Measurements from ENCODE around the gene ATAT1.
A peak's percentile ranks its signal among the peaks of the same experiment; 100 is the strongest.

Gene ATAT1

GRCh38 chr6:30686908-30687658 lies 60.4 kb downstream of the ATAT1 start:
- H3K4me3 ChIP-seq (ENCODE audit: low read depth, low read length) = peak overlapping the region; percentile 78
- TF ChIP-seq POLR2A (IDR thresholded peaks at IDR 0.05; ENCODE audit: extremely low read depth, insufficient read length) = no peak
- peak; percentile 50 for TF ChIP-seq MYC (IDR thresholded peaks at IDR 0.05; ENCODE audit: low read depth, low read length)
- TF ChIP-seq CTCF (IDR thresholded peaks at IDR 0.05; ENCODE audit: low read depth, low read length) = no peak
- peak; percentile 64 for TF ChIP-seq MAX (IDR thresholded peaks at IDR 0.05; ENCODE audit: low read depth, low read length)
- peak; percentile 99 for DNase-seq (ENCODE audit: low read depth)

GRCh38 chr6:30687659-30688431 lies 61.2 kb downstream of the ATAT1 start:
- peak overlapping the region; percentile 78 for H3K4me3 ChIP-seq (ENCODE audit: low read depth, low read length)
- no peak for TF ChIP-seq MAX (IDR thresholded peaks at IDR 0.05; ENCODE audit: low read depth, low read length)
- TF ChIP-seq MYC (IDR thresholded peaks at IDR 0.05; ENCODE audit: low read depth, low read length) = no peak
- TF ChIP-seq CTCF (IDR thresholded peaks at IDR 0.05; ENCODE audit: low read depth, low read length) = no peak
- TF ChIP-seq POLR2A (IDR thresholded peaks at IDR 0.05; ENCODE audit: extremely low read depth, insufficient read length) = no peak
- DNase-seq (ENCODE audit: low read depth) = peak; percentile 28

- peak overlapping the region; percentile 78 for H3K4me3 ChIP-seq (ENCODE audit: low read depth, low read length)
- no peak for DNase-seq (ENCODE audit: low read depth)
These were observed 61.9 kb downstream of the ATAT1 start for GRCh38 chr6:30688569-30688968.

GRCh38 chr6:30689022-30689865 lies 62.6 kb downstream of the ATAT1 start:
- DNase-seq (ENCODE audit: low read depth) = no peak
- peak overlapping the region; percentile 78 for H3K4me3 ChIP-seq (ENCODE audit: low read depth, low read length)
- TF ChIP-seq MAX (IDR thresholded peaks at IDR 0.05; ENCODE audit: low read depth, low read length) (no peak), CTCF (IDR thresholded peaks at IDR 0.05; ENCODE audit: low read depth, low read length) (no peak), MYC (IDR thresholded peaks at IDR 0.05; ENCODE audit: low read depth, low read length) (no peak), POLR2A (IDR thresholded peaks at IDR 0.05; ENCODE audit: extremely low read depth, insufficient read length) (no peak)

More at GRCh38 chr6:30688569-30688968, 61.9 kb downstream of the ATAT1 start:
- TF ChIP-seq CTCF (IDR thresholded peaks at IDR 0.05; ENCODE audit: low read depth, low read length) = no peak
- TF ChIP-seq MAX (IDR thresholded peaks at IDR 0.05; ENCODE audit: low read depth, low read length) = no peak
- no peak for TF ChIP-seq POLR2A (IDR thresholded peaks at IDR 0.05; ENCODE audit: extremely low read depth, insufficient read length)
- TF ChIP-seq MYC (IDR thresholded peaks at IDR 0.05; ENCODE audit: low read depth, low read length) = no peak

GRCh38 chr6:30689985-30690384 lies 63.3 kb downstream of the ATAT1 start:
- DNase-seq (ENCODE audit: low read depth) = no peak

More at GRCh38 chr6:30689985-30690384, 63.3 kb downstream of the ATAT1 start:
- TF ChIP-seq CTCF (IDR thresholded peaks at IDR 0.05; ENCODE audit: low read depth, low read length) = no peak
- no peak for TF ChIP-seq POLR2A (IDR thresholded peaks at IDR 0.05; ENCODE audit: extremely low read depth, insufficient read length)
- TF ChIP-seq MAX (IDR thresholded peaks at IDR 0.05; ENCODE audit: low read depth, low read length) = no peak
- no peak for TF ChIP-seq MYC (IDR thresholded peaks at IDR 0.05; ENCODE audit: low read depth, low read length)
- H3K4me3 ChIP-seq (ENCODE audit: low read depth, low read length) = peak overlapping the region; percentile 78
